Hepatocyte (in vitro differentiated cells): Measurements from ENCODE around the gene LEMD2.

ENCODE experiments used
- EZH2 ChIP-seq: fragments of 200-600 bp; sonication (generic); IDR thresholded peaks from 2 replicates; pipeline ENCODE4 v1.6.1; 2016; ENCODE audit warnings: antibody characterized with exemption, mild to moderate bottlenecking, borderline replicate concordance
- EZH2phosphoT487 ChIP-seq: fragments of 200-600 bp; sonication (generic); IDR thresholded peaks from one replicate; pipeline ENCODE4 v1.6.1; 2018; ENCODE audit warnings: antibody characterized with exemption, mild to moderate bottlenecking, low read depth, moderate library complexity; ENCODE audit not compliant: unreplicated experiment, severe bottlenecking
- TF ChIP-seq, protein P1 (sequence below): fragments of 200-600 bp; sonication (generic); IDR thresholded peaks from 2 replicates; pipeline ENCODE4 v1.5.1; 2016; ENCODE audit warnings: antibody characterized with exemption, mild to moderate bottlenecking; ENCODE audit not compliant: poor library complexity

DNA sequence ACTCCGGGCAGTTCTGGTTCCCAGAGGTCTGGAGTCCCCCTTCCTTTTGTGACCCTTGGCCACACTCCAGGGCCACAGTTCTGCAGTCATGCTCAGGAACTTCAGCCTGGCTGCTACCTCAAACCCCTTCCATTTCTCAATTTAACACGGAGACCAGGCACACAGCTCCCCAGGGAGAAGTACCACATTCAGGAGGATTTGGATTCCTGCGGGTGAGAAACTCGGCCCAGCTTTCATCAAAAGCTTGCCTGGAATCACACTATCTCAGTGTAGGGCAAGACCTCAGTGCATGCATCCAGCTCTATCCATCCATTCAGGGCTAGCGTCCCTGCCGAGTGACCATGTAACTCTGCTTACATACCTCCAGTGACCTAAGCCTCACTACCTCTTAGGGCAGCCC lies 25.4 kb downstream of the LEMD2 start:
- TF ChIP-seq, protein P1, sequence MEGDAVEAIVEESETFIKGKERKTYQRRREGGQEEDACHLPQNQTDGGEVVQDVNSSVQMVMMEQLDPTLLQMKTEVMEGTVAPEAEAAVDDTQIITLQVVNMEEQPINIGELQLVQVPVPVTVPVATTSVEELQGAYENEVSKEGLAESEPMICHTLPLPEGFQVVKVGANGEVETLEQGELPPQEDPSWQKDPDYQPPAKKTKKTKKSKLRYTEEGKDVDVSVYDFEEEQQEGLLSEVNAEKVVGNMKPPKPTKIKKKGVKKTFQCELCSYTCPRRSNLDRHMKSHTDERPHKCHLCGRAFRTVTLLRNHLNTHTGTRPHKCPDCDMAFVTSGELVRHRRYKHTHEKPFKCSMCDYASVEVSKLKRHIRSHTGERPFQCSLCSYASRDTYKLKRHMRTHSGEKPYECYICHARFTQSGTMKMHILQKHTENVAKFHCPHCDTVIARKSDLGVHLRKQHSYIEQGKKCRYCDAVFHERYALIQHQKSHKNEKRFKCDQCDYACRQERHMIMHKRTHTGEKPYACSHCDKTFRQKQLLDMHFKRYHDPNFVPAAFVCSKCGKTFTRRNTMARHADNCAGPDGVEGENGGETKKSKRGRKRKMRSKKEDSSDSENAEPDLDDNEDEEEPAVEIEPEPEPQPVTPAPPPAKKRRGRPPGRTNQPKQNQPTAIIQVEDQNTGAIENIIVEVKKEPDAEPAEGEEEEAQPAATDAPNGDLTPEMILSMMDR, result no peak
- no peak for TF ChIP-seq EZH2
- no peak for TF ChIP-seq EZH2phosphoT487
